Transverse colon (tissue), 4 donors: ENCODE measurements around the gene TMEM74B. TPM values are rescaled to one million over a fixed set of nuclear protein-coding genes. Genes with fewer than 3 reads are reported as not detected.
A peak's percentile ranks its signal among the peaks of the same experiment; 100 is the strongest.
"Not testable (repeated sequence)": the region's sequence is repeated elsewhere in the genome, so short reads cannot be mapped to it uniquely, and the experiment has no call there.

Experiments used
- DNase-seq: peaks from one replicate; pipeline ENCODE4 v3.0.0-alpha.2; 2019
- H3K27ac ChIP-seq, 4 donors: fragments of 200-600 bp; sonication (generic); 2 replicates each; pipeline ENCODE4 v1.5.1; 2016 to 2018; ENCODE audit warnings: inconsistent platforms in 4 of 4
- H3K27me3 ChIP-seq: fragments of 200-600 bp; sonication (generic); 2 replicates; pipeline ENCODE4 v1.5.1; 2017; ENCODE audit warnings: inconsistent platforms
- H3K36me3 ChIP-seq, 4 donors: fragments of 200-600 bp; sonication (generic); 2 replicates each; pipeline ENCODE4 v1.5.1; 2017 to 2019; ENCODE audit warnings: inconsistent platforms in 4 of 4
- H3K4me1 ChIP-seq, 4 donors: fragments of 200-600 bp; sonication (generic); 2 replicates each; pipeline ENCODE4 v1.5.1; 2017 to 2020; ENCODE audit warnings: inconsistent platforms in 4 of 4
- H3K4me3 ChIP-seq, 4 donors: fragments of 200-600 bp; sonication (generic); 1 replicate in 1 of 4; 2 replicates in 3 of 4; pipeline versions ENCODE4 v1.5.1 to v1.6.1; 2017 to 2019; ENCODE audit warnings: inconsistent platforms in 4 of 4
- H3K9me3 ChIP-seq, 2 donors: fragments of 200-600 bp; sonication (generic); 2 replicates each; pipeline ENCODE4 v1.5.1; 2017 to 2019; ENCODE audit warnings: inconsistent platforms in 2 of 2
- EP300 ChIP-seq: sonication (generic); formaldehyde crosslinking; IDR thresholded peaks from one replicate; pipeline ENCODE4 v1.6.1; 2017; ENCODE audit warnings: antibody characterized with exemption, low read depth
- POLR2A ChIP-seq: fragments of 450-650 bp; IDR thresholded peaks from one replicate; pipeline ENCODE4 v1.6.1; 2016; ENCODE audit warnings: antibody characterized with exemption, mild to moderate bottlenecking, moderate library complexity
- POLR2AphosphoS5 ChIP-seq, 3 donors: sonication (generic); formaldehyde crosslinking; IDR thresholded peaks; one replicate each; pipeline ENCODE4 v1.6.1; 2016; ENCODE audit warnings: antibody characterized with exemption in 3 of 3
- WGBS, 2 donors: methylation state at CpG; one replicate each; pipeline ENCODE4 v1.1.5; 2018; ENCODE audit warnings: low coverage in 1 of 2; 5-methylcytosine and 5-hydroxymethylcytosine counted together
- in situ Hi-C, 4 donors: fragments of 200-750 bp; cut with MboI; loops; one replicate each; pipeline versions ENCODE4 v1.15.0 to v1.15.1; 2017; ENCODE audit warnings: low sequenced_read_pairs in 3 of 4, low pct_ligation_motif_present in 1 of 4, low pct_unique_long_range_greater_than_20kb in 1 of 4
- intact Hi-C: fragments of 100-400 bp; cut with DNase I; formaldehyde crosslinking; loops from one replicate; pipeline ENCODE4 v1.15.1; 2023; ENCODE audit warnings: low total_unique reads
- total RNA-seq, 4 donors: library from RNA; depleted of rRNA; stranded (reverse); fragments of >200 nt; gene quantifications; one replicate each; pipeline ENCODE4 v1.1.0, GENCODE V29; 2016
- TF ChIP-seq, protein P1 (sequence below), 5 experiments: fragments of 200-600 bp in 3 of 5; fragments of 450-650 bp in 2 of 5; sonication (generic) in 3 of 5; IDR thresholded peaks; 1 replicate in 2 of 5; 2 replicates in 3 of 5; pipeline ENCODE4 v1.5.1; 2016 to 2017; ENCODE audit warnings: antibody characterized with exemption in 5 of 5, inconsistent platforms in 3 of 5, mild to moderate bottlenecking in 2 of 5, moderate library complexity in 1 of 5

Gene TMEM74B
- total RNA-seq, 4 donors from 2014 or later, result 0.96 to 10.5 (median 4.0) TPM; not detected in 1

DNA sequence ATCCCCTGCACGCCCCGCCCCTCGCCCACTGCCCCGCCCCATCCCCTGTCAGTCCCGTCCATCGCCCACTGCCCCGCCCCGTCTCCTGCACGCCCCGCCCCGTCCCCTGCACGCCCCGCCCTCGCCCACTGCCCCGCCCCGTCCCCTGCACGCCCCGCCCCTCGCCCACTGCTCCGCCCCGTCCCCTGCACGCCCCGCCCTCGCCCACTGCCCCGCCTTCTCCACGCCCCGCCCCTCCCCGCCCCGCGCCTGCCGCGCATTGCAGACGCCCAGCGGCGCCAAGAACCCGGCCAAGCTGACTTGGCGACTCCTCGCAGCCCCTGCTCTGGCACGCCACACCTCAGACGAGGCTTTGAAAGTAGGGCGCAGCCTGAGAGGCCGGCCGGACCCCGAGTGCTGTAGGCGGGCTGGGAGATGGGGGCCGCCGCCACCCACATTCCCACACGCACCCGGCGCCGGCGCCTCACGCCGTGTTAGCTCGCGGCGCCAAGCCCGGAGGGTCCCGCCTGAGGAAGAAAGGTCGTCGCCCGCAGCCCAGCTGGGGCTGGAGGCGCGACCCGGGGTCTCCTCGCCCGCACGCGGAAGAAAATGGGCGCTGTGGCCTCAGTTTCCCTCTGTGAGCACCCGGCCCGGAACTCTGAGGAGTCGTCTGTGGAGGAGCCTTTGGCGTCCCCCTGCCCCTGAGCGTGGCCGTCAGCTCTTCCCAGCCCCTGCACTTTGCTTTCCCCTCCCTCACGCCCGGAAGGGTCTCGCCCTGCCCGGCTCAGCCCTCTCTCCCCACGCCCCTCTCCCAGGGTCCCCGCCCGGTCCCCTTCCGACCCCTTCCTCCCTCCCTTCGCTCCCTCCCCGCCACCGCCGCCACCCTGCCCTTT lies 41.2 kb upstream of the TMEM74B start, which contains the start of gene RAD21L1:
TSS of gene RAD21L1 (plus strand) at position 262 of the 872 bp plus-strand sequence. CDS start 2,410 bp downstream, outside the sequence.
- Histone ChIP-seq H3K36me3 (no peaks in the 10 kb centered on the region), H3K9me3 (no peaks in the 10 kb centered on the region), H3K4me1 (peaks cover 9 to 20% (median 17%) of the 10 kb centered on the region in 4 donors), H3K4me3 (peak within 1 kb of the TSS; percentile 53 to 85 (median 67)), H3K27me3 (peaks cover 51% of the 10 kb centered on the region), H3K27ac (peak within 1 kb of the TSS; percentile 53 to 72 (median 59))
- intact Hi-C loops (no loop called here), in situ Hi-C loops (no loop called here)
- WGBS, 2 donors, result 2% methylated on average over 35 of the region's 88 CpGs; no CpG with 5 or more reads in 1 of the 2 donors
- TF ChIP-seq POLR2A (no peak), EP300 (no peak), POLR2AphosphoS5 (IDR thresholded peaks at IDR 0.05) (no peak)
- TF ChIP-seq, protein P1, sequence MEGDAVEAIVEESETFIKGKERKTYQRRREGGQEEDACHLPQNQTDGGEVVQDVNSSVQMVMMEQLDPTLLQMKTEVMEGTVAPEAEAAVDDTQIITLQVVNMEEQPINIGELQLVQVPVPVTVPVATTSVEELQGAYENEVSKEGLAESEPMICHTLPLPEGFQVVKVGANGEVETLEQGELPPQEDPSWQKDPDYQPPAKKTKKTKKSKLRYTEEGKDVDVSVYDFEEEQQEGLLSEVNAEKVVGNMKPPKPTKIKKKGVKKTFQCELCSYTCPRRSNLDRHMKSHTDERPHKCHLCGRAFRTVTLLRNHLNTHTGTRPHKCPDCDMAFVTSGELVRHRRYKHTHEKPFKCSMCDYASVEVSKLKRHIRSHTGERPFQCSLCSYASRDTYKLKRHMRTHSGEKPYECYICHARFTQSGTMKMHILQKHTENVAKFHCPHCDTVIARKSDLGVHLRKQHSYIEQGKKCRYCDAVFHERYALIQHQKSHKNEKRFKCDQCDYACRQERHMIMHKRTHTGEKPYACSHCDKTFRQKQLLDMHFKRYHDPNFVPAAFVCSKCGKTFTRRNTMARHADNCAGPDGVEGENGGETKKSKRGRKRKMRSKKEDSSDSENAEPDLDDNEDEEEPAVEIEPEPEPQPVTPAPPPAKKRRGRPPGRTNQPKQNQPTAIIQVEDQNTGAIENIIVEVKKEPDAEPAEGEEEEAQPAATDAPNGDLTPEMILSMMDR (IDR thresholded peaks at IDR 0.05), result no peak
- DNase-seq, result peak; percentile 85

DNA sequence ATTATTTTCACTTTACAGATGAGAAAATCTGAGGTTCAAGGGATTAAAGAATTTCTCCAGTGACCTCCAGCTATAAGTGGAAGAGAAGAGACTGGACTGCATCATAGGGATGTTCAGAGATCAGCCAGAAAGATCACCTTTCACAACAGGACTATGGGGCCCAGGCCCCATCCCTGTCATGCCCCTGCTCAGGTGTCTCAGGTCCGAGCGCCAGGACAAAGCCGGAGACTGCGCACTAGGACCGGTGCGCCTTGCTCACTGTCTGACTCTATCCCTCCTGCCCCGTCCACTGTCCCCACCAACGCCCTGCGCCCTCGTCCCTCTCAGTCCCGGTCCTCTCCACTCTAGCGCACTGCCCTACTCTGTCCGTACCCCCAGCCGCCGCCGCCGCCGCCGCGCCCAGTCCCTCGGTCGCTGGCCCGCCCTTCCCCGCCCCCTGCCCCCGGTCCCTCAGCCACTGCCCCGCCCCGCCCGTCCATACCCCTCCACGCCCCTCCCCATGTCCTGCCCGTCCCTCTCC lies 40.5 kb upstream of the TMEM74B start:
- DNase-seq, result no peak
- Histone ChIP-seq H3K4me3 (peak overlapping the region in 3 of 4 donors; percentile 2 to 85 (median 36)), H3K36me3 (no peaks in the 10 kb centered on the region), H3K4me1 (peaks cover 9 to 20% (median 17%) of the 10 kb centered on the region in 4 donors), H3K9me3 (no peaks in the 10 kb centered on the region), H3K27ac (peak overlapping the region; percentile 14 to 55 (median 30)), H3K27me3 (peaks cover 44% of the 10 kb centered on the region)
- WGBS, 2 donors, result 9% methylated on average over 23 of the region's 30 CpGs; no CpG with 5 or more reads in 1 of the 2 donors
- TF ChIP-seq POLR2A, result no peak
- TF ChIP-seq, protein P1 (IDR thresholded peaks at IDR 0.05), result no peak
- no peak for TF ChIP-seq POLR2AphosphoS5 (IDR thresholded peaks at IDR 0.05)
- TF ChIP-seq EP300, result no peak
- intact Hi-C loops (no loop called here), in situ Hi-C loops (no loop called here)

DNA sequence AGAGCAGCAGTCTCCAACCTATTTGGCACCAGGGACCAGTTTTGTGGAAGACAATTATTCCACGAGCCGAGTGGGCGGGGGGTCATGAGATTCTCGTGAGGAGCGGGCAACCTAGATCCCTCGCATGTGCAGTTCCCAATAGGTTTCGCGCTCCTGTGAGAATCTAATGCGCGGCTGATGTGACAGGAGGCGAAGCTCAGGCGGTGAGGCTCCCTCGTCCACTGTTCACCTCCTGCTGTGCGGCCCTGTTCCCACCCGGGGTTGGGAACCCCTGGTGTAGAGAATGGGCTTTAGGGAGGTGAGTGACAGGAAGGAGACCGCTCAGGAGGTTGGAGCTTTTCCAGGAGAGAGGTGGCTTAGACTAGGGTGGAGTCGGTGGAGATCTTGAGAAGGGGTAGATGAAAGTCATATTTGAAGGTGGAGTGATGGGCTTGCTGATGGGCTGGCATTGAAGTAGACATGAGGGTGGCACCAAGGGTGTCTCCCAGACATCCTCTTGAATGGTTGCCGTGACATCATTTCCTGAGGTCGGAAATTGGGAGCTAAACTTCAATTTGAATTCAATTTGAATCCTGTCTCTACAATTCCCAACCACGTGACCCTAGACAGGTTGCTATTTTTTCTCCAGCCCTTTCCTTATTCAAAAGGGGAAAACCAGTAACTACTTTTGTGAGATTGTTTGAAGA lies 39.6 kb upstream of the TMEM74B start:
- Histone ChIP-seq H3K4me1 (peaks cover 9 to 20% (median 17%) of the 10 kb centered on the region in 4 donors), H3K36me3 (no peaks in the 10 kb centered on the region), H3K27ac (no peak overlapping the region), H3K27me3 (peaks cover 34% of the 10 kb centered on the region), H3K4me3 (no peak overlapping the region), H3K9me3 (no peaks in the 10 kb centered on the region)
- WGBS, 2 donors, result 85% methylated on average over 20 of the region's 20 CpGs; no CpG with 5 or more reads in 1 of the 2 donors
- intact Hi-C loops, result no loop called here
- no peak for TF ChIP-seq POLR2A
- no peak for TF ChIP-seq EP300
- TF ChIP-seq, protein P1 (IDR thresholded peaks at IDR 0.05), result no peak
- TF ChIP-seq POLR2AphosphoS5 (IDR thresholded peaks at IDR 0.05), result no peak
- no peak for DNase-seq
- in situ Hi-C loops, result loop anchor here in 2 of 4 donors (25.0 kb wide), 1 partner anchor 412 kb away; no protein-coding TSS in a partner anchor

DNA sequence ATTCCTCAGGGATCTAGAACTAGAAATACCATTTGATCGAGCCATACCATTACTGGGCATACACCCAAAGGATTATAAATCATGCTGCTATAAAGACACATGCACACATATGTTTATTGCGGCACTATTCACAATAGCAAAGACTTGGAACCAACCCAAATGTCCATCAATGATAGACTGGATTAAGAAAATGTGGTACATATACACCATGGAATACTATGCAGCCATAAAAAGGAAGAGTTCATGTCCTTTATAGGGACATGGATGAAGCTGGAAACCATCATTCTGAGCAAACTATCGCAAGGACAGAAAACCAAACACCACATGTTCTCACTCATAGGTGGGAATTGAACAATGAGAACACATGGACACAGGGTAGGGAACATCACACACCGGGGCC lies 38.0 kb upstream of the TMEM74B start:
- H3K36me3 ChIP-seq, intact Hi-C loops, DNase-seq, H3K9me3 ChIP-seq, H3K4me3 ChIP-seq, H3K27ac ChIP-seq: not testable (repeated sequence)
- in situ Hi-C loops, result loop anchor here in 2 of 4 donors (25.0 kb wide), 1 partner anchor 410 kb away; no protein-coding TSS in a partner anchor
- 74% methylated on average over 4 of the region's 4 CpGs; no CpG with 5 or more reads in 1 of the 2 donors for WGBS, 2 donors
- Histone ChIP-seq H3K4me1 (peaks cover 9 to 20% (median 17%) of the 10 kb centered on the region in 4 donors), H3K27me3 (peaks cover 18% of the 10 kb centered on the region)

DNA sequence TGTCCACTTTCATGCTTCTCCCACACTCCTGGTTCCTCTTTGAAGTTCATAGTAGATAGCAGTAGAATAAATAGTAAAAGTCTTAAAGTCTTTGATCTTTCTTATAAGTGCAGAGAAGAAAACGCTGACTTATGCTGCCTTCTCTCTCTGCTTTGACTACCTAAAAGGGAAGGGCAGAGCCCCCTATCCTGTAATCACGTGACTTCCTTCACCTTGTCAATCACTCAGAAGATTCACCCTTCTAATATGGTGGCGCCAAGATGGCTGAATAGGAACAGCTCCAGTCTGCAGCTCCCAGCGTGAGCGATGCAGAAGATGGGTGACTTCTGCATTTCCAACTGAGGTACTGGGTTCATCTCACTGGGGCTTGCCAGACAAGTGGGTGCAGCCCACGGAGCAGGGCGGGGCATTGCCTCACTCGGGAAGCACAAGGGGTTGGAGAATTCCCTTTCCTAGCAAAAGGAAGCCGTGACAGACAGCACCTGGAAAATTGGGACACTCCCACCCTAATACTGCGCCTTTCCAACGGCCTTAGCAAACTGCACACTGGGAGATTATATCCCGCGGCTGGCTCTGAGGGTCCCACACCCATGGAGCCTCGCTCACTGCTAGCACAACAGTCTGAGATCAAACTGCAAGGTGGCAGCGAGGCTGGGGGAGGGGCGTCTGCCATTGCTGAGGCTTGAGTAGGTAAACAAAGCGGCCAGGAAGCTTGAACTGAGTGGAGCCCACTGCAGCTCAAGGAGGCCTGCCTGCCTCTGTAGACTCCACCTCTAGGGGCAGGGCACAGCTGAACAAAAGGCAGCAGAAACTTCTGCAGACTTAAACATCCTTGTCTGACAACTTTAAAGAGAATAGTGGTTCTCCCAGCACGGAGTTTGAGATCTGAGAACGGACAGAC lies 32.0 kb upstream of the TMEM74B start:
- in situ Hi-C loops, result loop anchor here (10.0 to 25.0 kb wide), 3 partner anchors 92 to 404 kb away; no protein-coding TSS in a partner anchor
- H3K4me3 ChIP-seq, H3K27me3 ChIP-seq, H3K36me3 ChIP-seq, intact Hi-C loops, H3K27ac ChIP-seq, H3K9me3 ChIP-seq, H3K4me1 ChIP-seq, DNase-seq: not testable (repeated sequence)
- WGBS, 2 donors, result 60 to 73% methylated on average over 3 to 16 of the region's 19 CpGs
